T-helper 1 cell treated with Interleukin-12 subunit alpha and Interleukin-12 subunit beta and Interleukin-4 antibody, amounts not matched to agents 30 ng/mL and 1 ng/mL, for 36 hours (primary cell): ENCODE results near the gene OVOL1. TPM values are rescaled to one million over a fixed set of nuclear protein-coding genes. Genes with fewer than 3 reads are reported as not detected.

ENCODE experiments used
- intact Hi-C: fragments of 100-400 bp; cut with micrococcal nuclease; formaldehyde crosslinking; loops from one replicate; pipeline ENCODE4 v1.15.1; 2024
- total RNA-seq: library from RNA; stranded (reverse); gene quantifications from 2 replicates; pipeline ENCODE4 v1.2.3, GENCODE V29; 2022

The OVOL1 gene
- total RNA-seq, 1 donor from 2014 or later: not detected

- intact Hi-C loops: no loop called here
Observed at GRCh38 chr11:65777241-65777640, 9.6 kb upstream of the OVOL1 start.

- intact Hi-C loops: no loop called here
Observed at GRCh38 chr11:65777821-65778361, 9.0 kb upstream of the OVOL1 start.

GRCh38 chr11:65778431-65778900, 8.4 kb upstream of the OVOL1 start:
- intact Hi-C loops: no loop called here

- intact Hi-C loops: no loop called here
Observed at GRCh38 chr11:65778901-65779668, 7.8 kb upstream of the OVOL1 start.

- intact Hi-C loops: no loop called here
Observed at GRCh38 chr11:65779669-65779918, 7.3 kb upstream of the OVOL1 start.

- intact Hi-C loops: loop anchor here (1.0 kb wide), 5 partner anchors 11 to 209 kb away; partner anchors contain the start of genes KAT5 and MUS81
Observed at GRCh38 chr11:65779919-65780769, 6.7 kb upstream of the OVOL1 start.

- intact Hi-C loops: loop anchor here (1.0 kb wide), 5 partner anchors 11 to 209 kb away; partner anchors contain the start of genes KAT5 and MUS81
Observed at GRCh38 chr11:65780770-65781151, 6.1 kb upstream of the OVOL1 start, which contains the start of gene AP5B1. AP5B1 (minus strand) TSS chr11:65780976; CDS start chr11:65780591, 385 bp downstream.

- intact Hi-C loops: no loop called here
Observed at GRCh38 chr11:65781152-65781961, 5.5 kb upstream of the OVOL1 start.

GRCh38 chr11:65781962-65782815, 4.7 kb upstream of the OVOL1 start:
- intact Hi-C loops: no loop called here

- intact Hi-C loops: no loop called here
Observed at GRCh38 chr11:65782816-65783228, 4.0 kb upstream of the OVOL1 start.

GRCh38 chr11:65785319-65786007, 1.4 kb upstream of the OVOL1 start:
- intact Hi-C loops: no loop called here

- intact Hi-C loops: no loop called here
Observed at GRCh38 chr11:65786008-65786785, 666 bp upstream of the OVOL1 start.

GRCh38 chr11:65787649-65788622, 1.1 kb downstream of the OVOL1 start:
- intact Hi-C loops: loop anchor here (1.0 kb wide), 1 partner anchor 29 kb away; no protein-coding TSS in a partner anchor

GRCh38 chr11:65788821-65789220, 2.0 kb downstream of the OVOL1 start:
- intact Hi-C loops: no loop called here

- intact Hi-C loops: no loop called here
Observed at GRCh38 chr11:65789230-65790103, 2.6 kb downstream of the OVOL1 start.

GRCh38 chr11:65790104-65790901, 3.4 kb downstream of the OVOL1 start:
- intact Hi-C loops: no loop called here
